ENCODE measurements around the gene HM13.
"Not testable (repeated sequence)": the region's sequence is repeated elsewhere in the genome, so short reads cannot be mapped to it uniquely, and the experiment has no call there.

Gene HM13

DNA sequence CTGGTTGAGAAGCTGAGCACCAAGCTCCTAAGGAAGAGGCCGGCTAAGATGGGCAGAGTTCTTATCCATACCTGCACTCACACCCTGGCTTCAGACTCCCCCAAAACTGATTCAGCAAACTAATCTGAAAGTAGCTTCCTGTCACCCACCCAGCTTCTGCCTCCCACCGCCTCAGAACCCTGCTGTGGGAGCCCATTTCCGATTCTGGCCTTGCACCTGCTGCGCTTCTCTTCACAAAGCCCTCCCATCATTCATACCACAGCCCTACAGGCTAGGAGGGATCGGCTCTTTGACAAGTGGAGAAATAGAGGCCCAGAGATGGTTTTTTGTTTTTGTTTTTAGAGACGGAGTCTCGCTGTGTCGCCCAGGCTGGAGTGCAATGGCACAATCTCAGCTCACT, 28.7 kb downstream of the HM13 start:
- no peak for DNase-seq (ENCODE audit: low read depth in 1 of 2, low spot score in 1 of 2)
- Histone ChIP-seq H3K4me3 (replicated peaks; ENCODE audit: insufficient read depth, low read length) (no peak overlapping the region), H3K27ac (replicated peaks) (no peak overlapping the region), H3K27me3 (ENCODE audit: insufficient read depth, poor library complexity, severe bottlenecking) (no peaks in the 10 kb centered on the region)
- no peak for TF ChIP-seq POLR2AphosphoS5 (IDR thresholded peaks at IDR 0.05; ENCODE audit: low read depth)
- TF ChIP-seq, protein P1, sequence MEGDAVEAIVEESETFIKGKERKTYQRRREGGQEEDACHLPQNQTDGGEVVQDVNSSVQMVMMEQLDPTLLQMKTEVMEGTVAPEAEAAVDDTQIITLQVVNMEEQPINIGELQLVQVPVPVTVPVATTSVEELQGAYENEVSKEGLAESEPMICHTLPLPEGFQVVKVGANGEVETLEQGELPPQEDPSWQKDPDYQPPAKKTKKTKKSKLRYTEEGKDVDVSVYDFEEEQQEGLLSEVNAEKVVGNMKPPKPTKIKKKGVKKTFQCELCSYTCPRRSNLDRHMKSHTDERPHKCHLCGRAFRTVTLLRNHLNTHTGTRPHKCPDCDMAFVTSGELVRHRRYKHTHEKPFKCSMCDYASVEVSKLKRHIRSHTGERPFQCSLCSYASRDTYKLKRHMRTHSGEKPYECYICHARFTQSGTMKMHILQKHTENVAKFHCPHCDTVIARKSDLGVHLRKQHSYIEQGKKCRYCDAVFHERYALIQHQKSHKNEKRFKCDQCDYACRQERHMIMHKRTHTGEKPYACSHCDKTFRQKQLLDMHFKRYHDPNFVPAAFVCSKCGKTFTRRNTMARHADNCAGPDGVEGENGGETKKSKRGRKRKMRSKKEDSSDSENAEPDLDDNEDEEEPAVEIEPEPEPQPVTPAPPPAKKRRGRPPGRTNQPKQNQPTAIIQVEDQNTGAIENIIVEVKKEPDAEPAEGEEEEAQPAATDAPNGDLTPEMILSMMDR (IDR thresholded peaks at IDR 0.05; ENCODE audit: insufficient read depth, low read length), result no peak
- TF ChIP-seq SPI1 (IDR thresholded peaks at IDR 0.05; ENCODE audit: borderline replicate concordance, low read depth), result no peak
- no peak for TF ChIP-seq GABPA (IDR thresholded peaks at IDR 0.05; ENCODE audit: low read depth)
- no peak for TF ChIP-seq REST (IDR thresholded peaks at IDR 0.05; ENCODE audit: insufficient replicate concordance, low read depth)

DNA sequence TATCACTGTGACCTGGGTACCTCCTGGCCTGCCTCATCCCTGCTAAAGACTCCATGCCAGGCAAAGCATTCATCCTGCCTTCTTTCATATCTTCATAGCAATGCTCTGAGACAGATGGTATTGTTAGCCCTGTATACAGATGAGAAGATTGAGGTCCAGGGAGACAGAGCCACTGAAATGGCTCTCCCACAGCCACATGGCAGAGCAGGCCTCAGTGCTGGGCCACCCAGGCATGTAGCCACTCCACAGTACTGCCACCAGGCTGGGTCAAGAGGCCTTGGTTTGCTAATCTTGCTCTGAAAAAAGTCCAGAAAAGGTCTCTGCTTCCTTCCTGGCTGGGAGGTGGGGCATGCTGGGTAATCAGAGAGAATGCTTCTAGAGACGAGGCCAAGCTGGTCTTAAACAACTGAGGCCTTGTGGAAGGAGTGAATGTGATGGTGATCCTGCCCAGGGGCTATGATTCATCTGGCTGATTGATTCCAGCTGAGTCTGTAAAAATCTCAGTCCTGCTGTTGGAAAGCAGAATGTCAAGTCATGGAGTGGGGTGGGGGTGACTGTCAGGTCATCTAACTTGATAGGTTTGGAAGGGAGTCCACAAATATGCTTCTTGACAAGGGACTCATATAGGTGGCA, 29.8 kb downstream of the HM13 start:
- Histone ChIP-seq H3K27me3 (ENCODE audit: insufficient read depth, poor library complexity, severe bottlenecking) (no peaks in the 10 kb centered on the region), H3K4me3 (replicated peaks; ENCODE audit: insufficient read depth, low read length) (no peak overlapping the region), H3K27ac (replicated peaks) (no peak overlapping the region)
- no peak for DNase-seq (ENCODE audit: low read depth in 1 of 2, low spot score in 1 of 2)
- TF ChIP-seq, protein P1 (IDR thresholded peaks at IDR 0.05; ENCODE audit: insufficient read depth, low read length), result no peak
- no peak for TF ChIP-seq SPI1 (IDR thresholded peaks at IDR 0.05; ENCODE audit: borderline replicate concordance, low read depth)
- no peak for TF ChIP-seq REST (IDR thresholded peaks at IDR 0.05; ENCODE audit: insufficient replicate concordance, low read depth)
- no peak for TF ChIP-seq POLR2AphosphoS5 (IDR thresholded peaks at IDR 0.05; ENCODE audit: low read depth)
- TF ChIP-seq GABPA (IDR thresholded peaks at IDR 0.05; ENCODE audit: low read depth), result no peak

GRCh38 chr20:31544600-31544999, 30.4 kb downstream of the HM13 start:
- TF ChIP-seq POLR2AphosphoS5 (IDR thresholded peaks at IDR 0.05; ENCODE audit: low read depth) (no peak), REST (IDR thresholded peaks at IDR 0.05; ENCODE audit: insufficient replicate concordance, low read depth) (no peak), SPI1 (IDR thresholded peaks at IDR 0.05; ENCODE audit: borderline replicate concordance, low read depth) (no peak), GABPA (IDR thresholded peaks at IDR 0.05; ENCODE audit: low read depth) (no peak)
- TF ChIP-seq, protein P1 (IDR thresholded peaks at IDR 0.05; ENCODE audit: insufficient read depth, low read length), result no peak
- DNase-seq (ENCODE audit: low read depth in 1 of 2, low spot score in 1 of 2), result no peak
- no peak overlapping the region for H3K27ac ChIP-seq (replicated peaks)
- H3K27me3 ChIP-seq (ENCODE audit: insufficient read depth, poor library complexity, severe bottlenecking), result no peaks in the 10 kb centered on the region
- H3K4me3 ChIP-seq (replicated peaks; ENCODE audit: insufficient read depth, low read length), result no peak overlapping the region

DNA sequence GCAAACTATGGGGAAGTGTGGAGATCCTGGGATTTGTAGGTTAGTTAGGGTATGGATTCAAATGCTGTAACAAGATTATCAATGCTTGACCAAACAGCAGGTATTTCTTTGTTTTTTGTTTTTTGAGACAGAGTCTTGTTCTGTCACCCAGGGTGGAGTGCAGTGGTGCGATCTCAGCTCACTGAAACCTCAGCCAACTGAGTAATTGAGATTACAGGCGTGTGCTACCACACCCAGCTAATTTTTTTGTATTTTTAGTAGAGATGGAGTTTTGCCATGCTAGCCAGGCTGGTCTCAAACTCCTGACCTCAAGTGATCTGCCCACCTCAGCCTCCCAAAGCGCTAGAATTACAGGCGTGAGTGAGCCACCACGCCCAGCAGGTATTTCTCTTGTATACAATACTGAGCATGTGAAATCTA, 31.4 kb downstream of the HM13 start:
- not testable (repeated sequence) for H3K27me3 ChIP-seq (ENCODE audit: insufficient read depth, poor library complexity, severe bottlenecking); H3K4me3 ChIP-seq (replicated peaks; ENCODE audit: insufficient read depth, low read length); H3K27ac ChIP-seq (replicated peaks); DNase-seq (ENCODE audit: low read depth in 1 of 2, low spot score in 1 of 2)

All from HL-60 (cell line).